OCI-M1 (cell line): ENCODE results near the gene FAM111A.

Experiments
- DNase-seq: peaks from one replicate; lab custom pipeline; 2025; lab: John Stamatoyannopoulos, UW

Gene FAM111A

GRCh38 chr11:59141673-59142460, 789 bp upstream of the FAM111A start:
- DNase-seq, result no peak

- DNase-seq, result peak; percentile 64
These were observed 1.4 kb downstream of the FAM111A start for GRCh38 chr11:59144096-59144495.

GRCh38 chr11:59144579-59145345, 2.1 kb downstream of the FAM111A start:
- peak; percentile 96 for DNase-seq

- DNase-seq, result peak; percentile 63
These were observed 2.9 kb downstream of the FAM111A start for GRCh38 chr11:59145534-59145933.

- no peak for DNase-seq
These were observed 9.1 kb downstream of the FAM111A start for GRCh38 chr11:59151761-59152160.

- DNase-seq, result no peak
These were observed 9.8 kb downstream of the FAM111A start for GRCh38 chr11:59152312-59152951.

- no peak for DNase-seq
These were observed 12.0 kb downstream of the FAM111A start for GRCh38 chr11:59154610-59155009.

- no peak for DNase-seq
These were observed 14.8 kb downstream of the FAM111A start for GRCh38 chr11:59157433-59157832.

GRCh38 chr11:59158206-59159068, 15.8 kb downstream of the FAM111A start:
- DNase-seq, result peak; percentile 85

GRCh38 chr11:59164028-59164427, 21.4 kb downstream of the FAM111A start:
- no peak for DNase-seq

GRCh38 chr11:59171508-59172322, 29.1 kb downstream of the FAM111A start, which contains the start of gene DTX4:
TSS of gene DTX4 (plus strand) at chr11:59172132. CDS start at chr11:59172596, 464 bp downstream.
- DNase-seq, result peak; percentile 92

- DNase-seq, result no peak
These were observed 29.9 kb downstream of the FAM111A start for GRCh38 chr11:59172345-59173079.

GRCh38 chr11:59173080-59173963, 30.7 kb downstream of the FAM111A start:
- DNase-seq, result no peak

- DNase-seq, result no peak
These were observed 31.5 kb downstream of the FAM111A start for GRCh38 chr11:59173964-59174663.

- no peak for DNase-seq
These were observed 32.0 kb downstream of the FAM111A start for GRCh38 chr11:59174664-59175033.

GRCh38 chr11:59175091-59175501, 32.4 kb downstream of the FAM111A start:
- no peak for DNase-seq

GRCh38 chr11:59176330-59176729, 33.7 kb downstream of the FAM111A start:
- no peak for DNase-seq

GRCh38 chr11:59178402-59178801, 35.7 kb downstream of the FAM111A start:
- DNase-seq, result no peak
